CMK (cell line): Measurements from ENCODE around the gene SEC63.
"Not testable (repeated sequence)": the region's sequence is repeated elsewhere in the genome, so short reads cannot be mapped to it uniquely, and the experiment has no call there.

Experiments
- DNase-seq: peaks from one replicate; pipeline ENCODE4 v3.0.0-alpha.2; 2010; ENCODE audit warnings: low read depth

SEC63 gene

DNA sequence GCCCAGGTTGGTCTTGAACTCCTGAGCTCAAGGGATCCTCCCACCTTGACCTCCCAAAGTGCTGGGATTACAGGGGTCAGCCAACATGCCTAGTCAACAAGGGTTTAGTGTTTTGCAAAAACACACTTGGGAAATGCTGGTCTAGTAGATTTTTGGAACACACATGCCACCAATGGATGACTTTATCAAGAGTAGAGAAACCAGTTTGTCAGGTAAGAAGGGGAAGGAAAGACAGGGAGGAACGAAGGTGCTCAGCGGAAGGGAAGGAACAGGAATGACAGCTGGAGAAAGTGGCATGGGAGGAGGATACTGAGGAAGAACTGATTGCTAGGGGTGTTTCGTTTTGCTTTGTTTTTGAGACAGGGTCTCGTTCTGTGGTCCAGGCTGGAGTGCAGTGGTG lies 15.6 kb upstream of the SEC63 start:
- no peak for DNase-seq

GRCh38 chr6:107972413-107973096 lies 14.5 kb upstream of the SEC63 start:
- DNase-seq: no peak

- no peak for DNase-seq
These were observed 13.2 kb upstream of the SEC63 start for GRCh38 chr6:107971181-107971580.

DNA sequence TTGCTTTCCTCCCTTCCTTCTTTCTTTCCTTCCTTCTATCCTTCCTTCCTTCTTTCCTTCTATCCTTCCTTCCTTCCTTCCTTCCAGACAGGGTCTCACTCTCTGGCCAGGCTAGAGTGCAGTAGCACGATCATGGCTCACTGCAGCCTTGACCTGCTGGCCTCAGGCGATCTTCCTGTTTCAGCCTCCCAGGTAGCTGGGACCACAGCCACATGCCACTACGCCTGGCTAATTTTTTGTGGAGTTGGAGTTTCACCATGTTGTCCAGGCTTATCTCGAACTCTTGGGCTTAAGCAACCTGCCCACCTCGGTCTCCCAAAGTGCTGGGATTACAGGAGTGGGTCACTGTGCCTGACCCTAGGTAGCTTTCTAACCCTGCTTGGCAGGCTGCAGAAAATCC lies 12.2 kb upstream of the SEC63 start:
- no peak for DNase-seq

DNA sequence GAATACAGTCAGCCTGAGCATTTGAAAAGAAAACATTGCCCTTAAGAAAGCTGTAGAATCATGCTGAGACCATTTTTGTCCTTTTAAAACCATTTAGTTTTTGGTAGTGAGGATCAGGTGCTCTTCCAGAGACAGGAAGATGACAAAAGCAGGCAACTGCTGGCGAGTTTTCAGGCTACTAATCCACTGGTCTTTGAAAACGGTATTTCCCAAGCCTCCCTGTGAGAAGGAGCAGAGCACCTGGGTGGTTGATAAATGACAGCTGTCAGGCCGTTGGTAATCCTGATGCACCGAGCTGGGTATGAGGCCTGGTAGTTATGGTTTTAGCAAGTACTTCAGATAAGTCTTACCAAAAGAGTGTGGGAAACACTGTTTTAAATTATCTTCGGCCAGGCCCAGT lies 10.1 kb upstream of the SEC63 start:
- no peak for DNase-seq

GRCh38 chr6:107965746-107966145 lies 7.7 kb upstream of the SEC63 start:
- DNase-seq: no peak

GRCh38 chr6:107962723-107963122 lies 4.7 kb upstream of the SEC63 start:
- no peak for DNase-seq

DNA sequence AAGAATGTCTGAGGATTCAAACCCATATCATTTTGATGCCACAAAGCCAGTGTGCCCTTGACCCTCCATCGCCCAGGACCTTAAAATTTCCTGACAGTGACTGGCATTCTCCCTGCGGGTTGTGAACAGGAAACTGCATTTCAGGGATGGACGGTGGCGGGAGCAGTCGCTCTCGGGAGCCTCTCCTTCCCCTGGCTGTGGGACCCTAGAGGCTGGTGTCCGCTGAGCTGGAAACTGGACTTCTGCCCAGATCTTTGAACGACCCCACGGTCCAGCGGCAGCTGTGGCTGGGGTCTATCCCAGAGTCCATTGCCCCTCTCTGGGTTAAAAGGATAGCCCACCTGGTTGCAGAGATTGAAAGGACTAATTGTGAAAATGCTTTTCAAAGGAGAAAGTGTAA lies 1.4 kb upstream of the SEC63 start:
- no peak for DNase-seq

DNA sequence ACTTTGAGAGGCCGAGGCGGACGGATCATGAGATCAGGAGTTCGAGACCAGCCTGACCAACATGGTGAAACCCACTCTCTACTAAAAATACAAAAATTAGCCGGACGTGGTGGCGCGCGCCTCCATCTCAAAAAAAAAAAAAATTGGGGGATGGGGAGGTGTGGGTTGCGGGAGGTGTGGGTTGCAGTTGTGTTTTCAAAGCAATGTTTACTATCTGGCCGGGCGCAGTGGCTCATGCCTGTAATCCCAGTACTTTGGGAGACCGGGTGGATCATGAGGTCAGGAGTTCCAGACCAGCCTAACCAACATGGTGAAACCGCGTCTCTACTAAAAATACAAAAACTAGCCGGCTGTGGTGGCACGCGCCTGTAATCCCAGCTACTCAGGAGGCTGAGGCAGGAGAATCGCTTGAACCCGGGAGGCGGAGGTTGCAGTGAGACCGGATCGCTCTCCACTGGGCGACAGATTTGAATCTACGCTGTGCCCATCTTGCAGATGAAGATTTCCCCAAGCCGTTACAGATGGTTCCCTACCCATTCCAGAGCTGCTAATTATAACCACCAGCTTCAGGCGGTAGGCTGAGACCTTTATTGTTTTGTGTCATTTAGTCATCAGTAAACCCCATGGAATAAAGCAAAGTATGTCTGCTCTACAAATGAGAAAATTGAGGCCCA lies 818 bp upstream of the SEC63 start:
- not testable (repeated sequence) for DNase-seq

GRCh38 chr6:107957308-107957908 lies 600 bp downstream of the SEC63 start:
- no peak for DNase-seq

GRCh38 chr6:107956586-107957307 lies 1.3 kb downstream of the SEC63 start:
- no peak for DNase-seq

DNA sequence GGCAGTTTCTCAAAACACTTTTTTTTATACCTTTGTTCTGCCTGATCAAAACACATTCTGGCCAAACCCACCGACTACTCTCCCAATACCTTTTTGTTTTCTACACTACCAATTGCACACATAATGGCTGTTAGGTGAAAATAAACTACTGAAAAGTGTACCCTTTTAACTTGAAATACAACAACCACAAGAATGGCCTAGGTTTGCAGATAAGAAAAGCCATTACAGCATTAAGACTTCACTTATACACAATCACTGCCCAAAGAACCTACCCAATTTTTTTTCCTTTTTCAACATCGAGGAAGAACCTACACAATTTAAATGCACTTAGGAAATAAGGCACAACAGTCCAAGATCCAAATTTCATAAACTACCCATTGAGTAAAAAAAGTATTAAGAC lies 1.8 kb downstream of the SEC63 start:
- DNase-seq: no peak

DNA sequence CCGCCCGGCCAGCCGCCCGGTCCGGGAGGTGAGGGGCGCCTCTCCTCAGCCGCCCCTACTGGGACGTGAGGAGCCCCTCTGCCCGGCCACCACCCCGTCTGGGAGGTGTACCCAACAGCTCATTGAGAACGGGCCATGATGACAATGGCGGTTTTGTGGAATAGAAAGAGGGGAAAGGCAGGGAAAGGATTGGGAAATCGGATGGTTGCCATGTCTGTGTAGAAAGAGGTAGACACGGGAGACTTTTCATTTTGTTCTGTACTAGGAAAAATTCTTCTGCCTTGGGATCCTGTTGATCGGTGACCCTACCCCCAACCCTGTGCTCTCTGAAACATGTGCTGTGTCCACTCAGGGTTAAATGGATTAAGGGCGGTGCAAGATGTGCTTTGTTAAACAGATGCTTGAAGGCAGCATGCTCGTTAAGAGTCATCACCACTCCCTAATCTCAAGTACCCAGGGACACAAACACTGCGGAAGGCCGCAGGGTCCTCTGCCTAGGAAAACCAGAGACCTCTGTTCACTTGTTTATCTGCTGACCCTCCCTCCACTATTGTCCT lies 4.1 kb downstream of the SEC63 start:
- DNase-seq: not testable (repeated sequence)

GRCh38 chr6:107943626-107944439 lies 14.2 kb downstream of the SEC63 start:
- DNase-seq: no peak

- DNase-seq: no peak
These were observed 15.9 kb downstream of the SEC63 start for GRCh38 chr6:107942142-107942541.

DNA sequence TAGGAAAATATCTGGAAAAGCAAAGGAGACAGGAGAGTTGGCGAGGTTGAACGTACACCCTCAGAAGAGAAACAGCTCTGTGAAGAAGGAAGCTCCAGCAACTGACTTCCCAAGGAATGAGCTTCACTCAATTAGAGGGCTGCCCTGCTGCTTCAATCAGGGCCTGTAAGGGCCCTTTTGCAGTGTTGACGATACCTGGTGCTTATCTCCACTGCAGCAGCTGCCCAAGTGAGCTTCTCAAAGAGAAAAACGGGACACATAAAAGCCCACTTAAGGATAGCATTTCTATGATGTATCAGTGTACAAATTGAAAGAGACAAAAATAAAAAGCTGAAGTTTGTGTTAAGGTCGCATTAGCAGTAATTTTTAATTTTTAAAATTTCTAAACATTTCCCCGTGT lies 16.4 kb downstream of the SEC63 start:
- no peak for DNase-seq

- DNase-seq: no peak
These were observed 16.8 kb downstream of the SEC63 start for GRCh38 chr6:107941199-107941598.

DNA sequence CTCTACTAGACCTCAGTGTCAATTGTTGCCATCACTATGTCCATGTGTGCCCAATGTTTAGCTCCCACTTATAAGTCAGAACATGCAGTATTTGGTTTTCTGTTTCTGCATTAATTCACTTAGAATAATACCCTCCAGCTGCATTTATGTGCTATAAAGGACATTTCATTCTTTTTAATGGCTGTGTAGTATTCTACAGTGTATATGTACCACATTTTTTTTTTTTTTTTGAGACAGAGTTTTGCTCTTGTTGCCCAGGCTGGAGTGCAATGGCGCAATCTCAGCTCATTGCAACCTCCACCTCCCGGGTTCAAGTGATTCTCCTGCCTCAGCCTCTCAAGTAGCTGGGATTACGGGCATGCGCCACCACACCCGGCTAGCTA lies 21.1 kb downstream of the SEC63 start:
- not testable (repeated sequence) for DNase-seq

- DNase-seq: no peak
These were observed 21.7 kb downstream of the SEC63 start for GRCh38 chr6:107936162-107936909.

- not testable (repeated sequence) for DNase-seq
These were observed 23.8 kb downstream of the SEC63 start for GRCh38 chr6:107934229-107934628.

GRCh38 chr6:107932580-107932979 lies 25.4 kb downstream of the SEC63 start:
- no peak for DNase-seq
